ENCODE data around the gene CITED2.

DNA sequence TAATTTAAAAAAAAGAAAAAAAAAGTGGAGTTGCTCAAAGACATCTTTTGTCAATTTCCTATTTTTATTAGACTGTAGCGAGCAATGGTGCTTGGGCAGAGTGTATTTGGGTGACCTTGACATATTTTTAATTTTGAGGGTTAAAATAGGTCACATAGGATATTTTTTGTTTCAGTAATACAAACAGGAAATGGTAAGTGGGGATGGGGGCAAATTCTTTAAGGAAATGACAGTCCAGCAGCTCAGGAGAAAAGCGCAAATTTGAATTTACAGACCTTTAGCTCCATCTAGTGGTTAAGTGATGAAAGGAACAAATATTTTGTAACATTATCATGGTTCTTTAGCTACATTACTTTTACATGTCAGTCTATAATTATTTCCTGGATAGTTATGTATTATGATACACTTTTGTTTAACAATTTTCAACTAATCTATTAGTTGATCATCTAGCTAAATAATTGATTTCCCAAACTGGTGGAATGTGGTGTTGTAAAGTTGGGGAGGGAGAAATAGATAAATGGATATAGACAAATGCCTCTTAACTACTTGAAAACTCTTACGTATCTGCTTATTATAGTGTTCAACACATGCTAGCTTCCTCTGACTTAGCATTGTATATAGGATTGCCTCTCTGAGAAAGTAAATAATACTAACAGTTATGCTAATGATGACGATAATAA lies 10.0 kb downstream of the CITED2 start:
- TF ChIP-seq EP300 (IDR thresholded peaks at IDR 0.05) (no peak), POLR2A (IDR thresholded peaks at IDR 0.05) (no peak), POLR2AphosphoS5 (IDR thresholded peaks at IDR 0.05) (no peak)
